GM19193 (cell line): ENCODE results near the gene S100A1.

Experiments used
- POLR2A ChIP-seq: IDR thresholded peaks from 4 replicates; pipeline ENCODE4 v1.6.1; 2011; ENCODE audit not compliant: insufficient read depth, insufficient read length; ENCODE audit errors: extremely low read depth

Gene S100A1

DNA sequence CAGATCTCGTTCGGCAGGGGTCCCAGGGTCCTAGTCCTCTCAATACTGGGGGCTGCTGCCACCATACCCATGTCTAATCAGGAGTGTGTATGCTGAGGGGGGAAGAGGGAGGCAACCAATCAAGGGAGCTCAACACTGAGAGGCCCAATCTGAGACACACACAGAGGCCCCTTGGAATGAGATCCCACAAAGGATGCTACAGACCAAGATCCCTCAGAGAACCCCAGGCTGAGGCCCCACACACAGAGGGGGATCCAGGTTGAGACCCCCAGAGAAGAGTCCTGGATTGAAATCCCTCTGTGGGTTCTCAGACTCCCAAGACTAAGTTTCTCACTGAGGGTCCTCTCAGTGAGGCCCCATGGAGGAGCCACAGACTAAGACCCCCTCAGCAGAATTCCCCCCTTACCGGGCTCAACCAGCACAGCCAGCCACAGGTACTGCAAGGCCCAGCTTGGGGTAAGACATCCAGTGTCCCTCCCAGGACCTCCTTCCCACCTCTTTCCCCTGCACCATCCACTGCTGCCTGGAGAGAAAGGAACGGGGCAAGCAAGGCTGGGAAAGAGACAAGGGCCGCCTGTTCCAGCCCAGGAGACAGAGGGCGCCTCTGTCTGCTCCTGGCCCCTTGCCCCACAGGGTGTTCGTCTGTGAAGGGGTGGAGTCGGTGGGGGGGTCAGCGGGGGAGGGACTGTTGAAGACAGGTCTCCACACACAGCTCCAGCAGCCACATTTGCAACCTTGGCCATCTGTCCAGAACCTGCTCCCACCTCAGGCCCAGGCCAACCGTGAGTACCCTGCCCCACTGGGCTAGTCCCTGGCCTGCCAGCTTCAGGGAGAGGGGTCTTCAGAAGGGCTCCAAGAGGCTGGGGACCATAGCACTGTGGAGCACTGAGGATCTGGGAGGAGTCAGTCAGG is at the start of gene S100A1:
Gene S100A1, plus strand, starts transcription at position 720 of the 912 bp plus-strand sequence. CDS start 2,088 bp downstream, outside the sequence.
- TF ChIP-seq POLR2A, result no peak

DNA sequence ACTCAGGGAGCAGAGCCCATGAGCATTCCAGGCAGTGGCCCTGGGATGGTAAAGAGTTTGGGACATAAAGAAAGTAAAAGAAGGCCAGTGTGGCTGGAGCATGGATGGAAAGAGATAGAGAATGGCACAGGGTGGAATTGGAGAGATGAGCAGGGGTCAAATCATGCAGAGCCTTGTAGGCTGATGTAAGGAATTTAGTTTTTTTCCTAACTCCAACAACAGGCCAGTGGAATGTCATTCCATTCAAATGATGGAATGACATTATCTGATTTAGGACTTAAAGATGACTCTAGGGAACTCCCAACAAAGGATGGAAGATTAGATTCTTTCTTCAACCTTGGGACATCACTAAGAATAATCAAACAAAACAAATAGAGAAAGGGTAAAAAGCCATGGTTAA is 49.7 kb upstream of the S100A1 start:
- no peak for TF ChIP-seq POLR2A

DNA sequence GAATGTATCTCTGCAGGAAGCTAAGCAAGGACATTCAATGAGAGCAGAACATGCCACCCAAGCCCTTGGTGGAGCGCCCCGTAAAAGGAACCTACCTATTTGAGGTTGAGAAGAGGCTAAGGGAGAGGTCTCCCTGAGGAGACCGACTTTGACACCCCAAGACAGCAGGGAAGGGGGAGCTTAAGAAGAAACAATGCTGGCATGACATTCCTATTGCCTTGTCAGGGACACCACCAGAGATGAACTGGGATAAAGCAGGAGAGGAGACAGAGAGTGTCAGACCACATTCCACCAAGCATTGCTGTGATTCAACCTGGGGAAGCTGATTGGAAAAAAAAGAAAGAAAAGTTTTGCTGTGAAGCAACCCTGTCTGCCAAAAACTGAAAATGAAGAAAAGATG is 49.3 kb upstream of the S100A1 start:
- TF ChIP-seq POLR2A, result no peak

DNA sequence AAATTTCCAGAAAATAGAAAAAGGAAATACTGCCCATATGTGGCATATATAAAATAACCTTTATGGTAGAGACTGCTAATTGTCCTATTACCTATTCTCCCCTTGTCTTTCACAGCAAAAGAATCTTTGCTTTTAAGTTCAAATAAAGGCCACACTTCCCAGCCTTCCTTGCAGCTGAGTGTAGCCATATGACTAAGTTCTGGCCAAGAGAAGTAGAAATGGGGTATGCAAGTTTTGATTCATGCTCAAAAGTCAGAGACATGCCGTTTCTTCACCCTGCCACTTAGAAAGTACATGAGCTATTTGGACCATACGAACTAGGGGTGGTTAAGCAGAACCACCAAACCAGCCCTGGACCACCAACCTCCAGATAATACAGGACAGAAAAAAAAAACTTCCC is 44.3 kb upstream of the S100A1 start:
- no peak for TF ChIP-seq POLR2A

DNA sequence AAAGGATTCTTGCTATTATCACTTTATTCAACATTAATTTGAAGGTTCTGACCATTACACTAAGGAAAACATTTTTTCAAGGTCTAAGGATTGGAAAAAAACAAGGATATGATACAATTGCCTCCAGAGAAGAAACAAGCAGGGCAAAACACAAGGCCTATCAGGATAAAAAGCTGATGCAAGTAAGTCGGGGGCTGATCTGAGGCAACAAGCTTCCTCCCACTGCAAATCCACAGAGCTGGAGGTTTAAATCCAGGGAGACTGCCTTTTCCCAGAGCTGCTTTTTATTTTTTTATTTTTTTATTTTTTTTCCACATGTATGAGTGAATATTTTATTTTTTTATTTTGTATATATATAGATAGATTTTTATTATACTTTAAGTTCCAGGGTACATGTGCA is 43.2 kb upstream of the S100A1 start:
- TF ChIP-seq POLR2A, result no peak

DNA sequence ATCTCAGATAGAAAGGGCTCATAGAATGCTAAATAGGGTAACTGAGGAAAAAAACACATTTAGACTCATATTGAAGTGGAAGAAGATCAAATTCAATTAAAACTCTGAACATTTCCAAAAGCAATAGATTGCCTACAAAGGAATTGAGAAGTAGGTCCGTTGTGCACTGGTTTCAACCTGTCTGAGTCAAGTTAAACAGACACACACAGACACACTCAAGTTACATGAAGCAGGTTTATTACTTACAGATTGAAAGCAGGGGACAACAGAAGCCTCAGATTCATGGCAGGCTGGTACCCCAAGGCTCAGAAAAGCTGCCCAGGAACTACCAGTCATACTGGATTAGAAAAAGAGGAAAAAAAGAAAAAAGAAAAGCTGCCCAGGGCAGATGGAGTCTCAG is 41.9 kb upstream of the S100A1 start:
- no peak for TF ChIP-seq POLR2A

DNA sequence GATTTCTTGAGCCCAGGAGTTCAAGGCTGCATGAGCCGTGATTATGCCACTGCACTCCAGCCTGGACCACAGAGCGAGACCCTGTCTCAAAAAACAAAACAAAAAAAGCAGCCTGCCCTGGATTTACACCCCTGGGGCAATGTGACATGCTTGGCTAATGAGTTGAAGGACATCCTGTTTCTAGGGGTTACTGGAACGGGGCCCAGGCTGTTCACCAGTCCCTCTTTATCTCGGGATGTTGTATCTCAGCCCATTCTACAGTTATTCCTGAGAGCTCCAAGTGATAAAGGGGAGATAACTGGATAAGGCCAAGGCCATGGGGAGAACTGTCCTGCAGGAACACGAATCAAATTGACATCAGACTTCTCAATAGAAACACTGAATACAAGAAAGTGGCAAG is 40.9 kb upstream of the S100A1 start:
- no peak for TF ChIP-seq POLR2A

DNA sequence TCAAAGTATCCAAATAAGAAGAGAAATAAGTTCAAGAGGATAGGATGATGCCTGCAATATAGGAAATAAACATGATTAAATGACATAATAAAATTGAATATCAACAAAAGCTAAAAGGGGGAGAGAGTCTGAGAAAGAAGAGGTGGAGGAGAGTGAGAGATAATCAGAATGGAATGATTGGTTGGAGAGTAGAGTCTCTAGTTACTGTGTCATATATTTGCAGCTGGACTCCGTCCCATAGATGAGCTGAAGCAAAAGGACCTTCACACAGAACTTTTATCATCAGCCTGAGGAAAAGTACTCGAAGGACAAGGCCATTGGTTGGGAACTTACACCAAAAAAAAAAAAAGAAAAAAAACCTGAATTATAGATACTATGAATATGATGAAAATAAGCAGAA is 39.8 kb upstream of the S100A1 start:
- TF ChIP-seq POLR2A, result no peak

DNA sequence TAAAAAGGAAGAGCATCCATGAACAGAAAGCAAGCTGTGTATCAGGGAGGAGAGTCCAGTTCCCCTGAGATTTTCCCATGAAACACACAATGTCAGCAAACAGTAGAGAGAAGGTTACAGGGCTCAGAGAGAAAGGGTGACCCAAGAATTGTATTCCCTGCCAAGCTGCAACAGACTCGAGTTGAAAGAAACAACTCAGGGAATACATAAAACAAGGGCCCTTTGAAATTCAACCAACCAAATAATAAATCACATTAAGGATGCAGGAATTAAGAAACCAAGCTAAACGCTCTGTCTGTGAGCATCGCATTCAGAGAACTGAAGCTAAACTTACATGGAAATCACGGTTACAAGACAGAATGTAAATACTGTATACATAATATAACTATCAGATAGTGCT is 35.5 kb upstream of the S100A1 start:
- TF ChIP-seq POLR2A, result no peak

DNA sequence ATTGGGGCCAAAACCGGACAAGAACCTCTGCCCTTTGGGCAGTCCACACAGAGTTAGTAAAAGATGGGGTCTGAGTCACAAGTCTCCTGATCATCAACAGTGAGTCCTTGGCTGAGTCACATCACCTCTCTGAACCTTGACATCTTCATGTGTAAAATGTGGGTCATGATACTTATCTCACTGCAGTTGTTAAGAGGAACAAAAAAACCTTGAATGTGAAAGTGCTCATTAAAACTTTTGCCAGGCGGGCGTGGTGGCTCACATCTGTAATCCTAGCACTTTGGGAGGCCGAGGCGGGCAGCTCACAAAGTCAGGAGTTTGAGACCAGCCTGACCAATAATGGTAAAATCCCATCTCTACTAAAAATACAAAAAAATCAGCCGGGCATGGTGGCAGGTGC is 31.0 kb upstream of the S100A1 start:
- TF ChIP-seq POLR2A, result no peak

DNA sequence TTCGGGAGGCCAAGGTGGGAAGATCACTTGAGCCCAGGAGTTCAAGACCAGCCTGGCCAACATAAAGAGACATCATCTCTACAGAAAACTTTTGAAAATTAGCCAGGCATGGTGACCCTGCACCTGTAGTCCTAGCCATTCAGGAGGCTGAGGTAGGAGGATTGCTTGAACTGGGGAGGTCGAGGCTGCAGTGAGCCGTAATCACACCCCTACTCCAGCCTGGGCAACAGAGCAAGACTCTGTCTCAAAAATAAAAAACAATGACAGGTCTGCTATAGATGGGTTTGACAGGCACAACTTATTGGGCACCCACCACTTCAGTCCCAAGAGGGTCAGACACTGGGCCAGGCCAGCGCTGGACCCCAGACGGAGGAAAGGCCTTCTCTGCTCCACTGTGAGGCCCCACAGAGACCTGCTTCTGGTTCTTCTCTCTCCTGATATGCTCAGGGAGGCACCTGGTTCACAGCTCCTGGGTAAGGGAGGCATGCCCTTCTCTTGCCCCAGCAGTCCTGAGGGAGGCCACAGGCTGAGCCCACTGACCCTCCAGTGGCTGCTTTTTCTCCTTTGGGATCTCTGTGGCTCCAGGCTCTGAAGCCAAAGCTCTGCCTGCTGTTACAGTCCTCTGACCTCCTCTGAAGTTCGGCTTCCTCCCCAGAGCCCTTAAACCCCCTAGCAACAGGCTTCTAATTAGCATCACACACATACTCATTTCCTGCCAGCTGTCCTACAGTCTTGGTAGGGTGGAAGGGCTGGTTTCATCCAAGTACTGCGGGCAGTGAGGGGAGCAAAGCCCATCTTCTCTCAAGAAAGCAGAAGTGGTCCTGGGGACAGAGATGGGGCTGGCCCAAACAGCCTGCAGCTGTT is 29.7 kb upstream of the S100A1 start:
- peak; percentile 65 for TF ChIP-seq POLR2A

DNA sequence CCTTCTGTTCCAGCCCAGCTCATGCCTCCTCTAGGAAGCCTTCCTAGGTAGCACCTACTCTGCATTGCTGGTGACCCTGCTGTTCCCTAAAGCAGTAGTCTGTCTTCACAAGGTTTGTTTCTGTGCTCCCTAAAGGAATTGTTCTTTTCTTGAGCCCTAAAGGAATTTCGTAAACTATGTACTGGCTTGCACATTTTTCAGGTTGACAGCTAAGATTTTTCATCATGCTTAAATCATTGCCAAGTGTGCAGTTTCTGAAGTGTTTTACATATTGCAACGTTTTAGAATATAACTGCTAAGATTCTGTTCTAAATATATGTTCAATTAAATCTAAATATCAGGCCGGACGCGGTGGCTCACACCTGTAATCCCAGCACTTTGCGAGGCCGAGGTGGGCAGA is 28.4 kb upstream of the S100A1 start:
- TF ChIP-seq POLR2A, result no peak

DNA sequence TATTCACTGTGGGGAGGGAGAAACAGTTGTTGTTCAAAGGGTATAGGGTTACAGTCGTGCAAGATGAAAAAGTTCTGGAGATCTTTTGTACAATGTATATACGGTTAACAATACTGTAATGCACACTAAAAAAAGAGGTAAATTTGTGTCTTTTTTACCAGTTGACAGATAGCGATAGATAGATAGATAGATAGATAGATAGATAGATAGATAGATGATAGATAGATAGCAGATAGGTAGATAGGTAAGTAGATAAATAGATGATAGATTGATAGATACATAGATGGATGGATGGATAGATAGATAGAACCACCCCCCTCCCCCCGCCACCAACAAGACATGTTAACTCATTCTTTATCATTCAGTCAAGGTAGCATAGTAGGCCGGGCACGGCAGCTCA is 25.5 kb upstream of the S100A1 start:
- TF ChIP-seq POLR2A, result no peak

DNA sequence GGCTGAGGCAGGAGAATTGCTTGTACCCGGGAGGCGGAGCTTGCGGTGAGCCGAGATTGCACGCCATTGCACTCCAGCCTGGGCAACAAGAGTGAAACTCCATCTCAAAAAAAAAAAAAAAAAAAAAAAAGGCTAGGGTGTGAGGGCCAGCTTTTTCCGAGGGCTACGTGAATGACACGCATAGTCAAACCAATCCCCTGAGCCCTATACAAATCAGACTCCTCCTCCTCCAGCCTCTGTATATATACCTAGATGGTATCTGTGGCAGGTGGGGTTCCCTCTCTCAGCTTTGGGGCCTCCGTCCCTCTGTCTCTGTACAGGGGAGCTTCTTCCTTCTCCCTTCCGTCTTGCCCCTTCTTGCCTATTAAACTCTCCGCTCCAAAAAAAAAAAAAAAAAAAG is 22.0 kb upstream of the S100A1 start:
- no peak for TF ChIP-seq POLR2A

DNA sequence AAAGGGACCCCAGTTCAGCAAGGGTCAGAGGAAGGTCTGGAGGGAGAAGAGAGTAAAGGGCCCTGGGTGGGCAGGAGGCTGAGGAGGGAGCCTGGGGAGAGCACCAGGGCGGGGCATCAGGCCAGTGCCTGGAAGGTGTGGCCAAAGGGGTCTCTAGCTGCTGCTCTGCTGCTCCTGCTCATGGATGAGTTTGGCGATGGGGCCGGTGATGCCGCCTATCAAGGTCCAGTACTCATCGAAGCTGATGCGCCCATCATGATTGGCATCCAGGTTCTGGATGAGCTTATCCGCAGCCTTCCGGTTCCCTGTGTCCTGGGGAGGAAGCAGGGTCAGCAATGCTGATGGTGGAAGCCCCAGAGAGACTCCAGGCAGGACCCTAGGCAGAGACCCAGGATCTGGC is 20.9 kb upstream of the S100A1 start:
- TF ChIP-seq POLR2A, result no peak
